Measurements from ENCODE around the gene BLZF1. TPM values are rescaled to one million over a fixed set of nuclear protein-coding genes. Genes with fewer than 3 reads are reported as not detected.
"Not testable (repeated sequence)": the region's sequence is repeated elsewhere in the genome, so short reads cannot be mapped to it uniquely, and the experiment has no call there.

Gene BLZF1
- polyA plus RNA-seq, 1 experiment = 7.7 TPM

- Histone ChIP-seq H3K36me3 (ENCODE audit: control insufficient read depth, insufficient read depth, low read length) (peaks cover 3% of the 10 kb centered on the region), H3K27me3 (ENCODE audit: control insufficient read depth, insufficient read depth, low read length) (no peaks in the 10 kb centered on the region), H3K4me3 (ENCODE audit: low read depth, low read length) (no peak overlapping the region)
- CTCF ChIA-PET = no interaction called here
- no peak for DNase-seq (ENCODE audit: low read depth)
- TF ChIP-seq, protein P1, sequence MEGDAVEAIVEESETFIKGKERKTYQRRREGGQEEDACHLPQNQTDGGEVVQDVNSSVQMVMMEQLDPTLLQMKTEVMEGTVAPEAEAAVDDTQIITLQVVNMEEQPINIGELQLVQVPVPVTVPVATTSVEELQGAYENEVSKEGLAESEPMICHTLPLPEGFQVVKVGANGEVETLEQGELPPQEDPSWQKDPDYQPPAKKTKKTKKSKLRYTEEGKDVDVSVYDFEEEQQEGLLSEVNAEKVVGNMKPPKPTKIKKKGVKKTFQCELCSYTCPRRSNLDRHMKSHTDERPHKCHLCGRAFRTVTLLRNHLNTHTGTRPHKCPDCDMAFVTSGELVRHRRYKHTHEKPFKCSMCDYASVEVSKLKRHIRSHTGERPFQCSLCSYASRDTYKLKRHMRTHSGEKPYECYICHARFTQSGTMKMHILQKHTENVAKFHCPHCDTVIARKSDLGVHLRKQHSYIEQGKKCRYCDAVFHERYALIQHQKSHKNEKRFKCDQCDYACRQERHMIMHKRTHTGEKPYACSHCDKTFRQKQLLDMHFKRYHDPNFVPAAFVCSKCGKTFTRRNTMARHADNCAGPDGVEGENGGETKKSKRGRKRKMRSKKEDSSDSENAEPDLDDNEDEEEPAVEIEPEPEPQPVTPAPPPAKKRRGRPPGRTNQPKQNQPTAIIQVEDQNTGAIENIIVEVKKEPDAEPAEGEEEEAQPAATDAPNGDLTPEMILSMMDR (IDR thresholded peaks at IDR 0.05; ENCODE audit: insufficient read depth, low read depth, low read length) = no peak
- POLR2A ChIA-PET = interaction anchor here (0.5 kb wide), 1 partner anchor 10 kb away, joined by 10 read pairs; no protein-coding TSS in a partner anchor
Measured at GRCh38 chr1:169383449-169383848, 15.5 kb downstream of the BLZF1 start.

- Histone ChIP-seq H3K36me3 (ENCODE audit: control insufficient read depth, insufficient read depth, low read length) (peaks cover 7% of the 10 kb centered on the region), H3K27me3 (ENCODE audit: control insufficient read depth, insufficient read depth, low read length) (no peaks in the 10 kb centered on the region), H3K4me3 (ENCODE audit: low read depth, low read length) (no peak overlapping the region)
- CTCF ChIA-PET = no interaction called here
- POLR2A ChIA-PET = no interaction called here
- DNase-seq (ENCODE audit: low read depth) = no peak
- TF ChIP-seq, protein P1 (IDR thresholded peaks at IDR 0.05; ENCODE audit: insufficient read depth, low read depth, low read length) = no peak
Measured at GRCh38 chr1:169387399-169387798, 19.4 kb downstream of the BLZF1 start.

GRCh38 chr1:169390303-169390702 is 22.3 kb downstream of the BLZF1 start:
- DNase-seq (ENCODE audit: low read depth) = no peak
- TF ChIP-seq, protein P1 (IDR thresholded peaks at IDR 0.05; ENCODE audit: insufficient read depth, low read depth, low read length) = no peak
- Histone ChIP-seq H3K4me3 (ENCODE audit: low read depth, low read length) (no peak overlapping the region), H3K36me3 (ENCODE audit: control insufficient read depth, insufficient read depth, low read length) (peaks cover 4% of the 10 kb centered on the region), H3K27me3 (ENCODE audit: control insufficient read depth, insufficient read depth, low read length) (no peaks in the 10 kb centered on the region)
- ChIA-PET POLR2A (interaction anchor here (0.6 kb wide), 1 partner anchor 121 kb away, joined by 3 read pairs; no protein-coding TSS in a partner anchor), CTCF (no interaction called here)

- H3K36me3 ChIP-seq (ENCODE audit: control insufficient read depth, insufficient read depth, low read length) = peaks cover 3% of the 10 kb centered on the region; the same call in 1 of the 2 replicates
- no peaks in the 10 kb centered on the region for H3K27me3 ChIP-seq (ENCODE audit: control insufficient read depth, insufficient read depth, low read length)
- POLR2A ChIA-PET = no interaction called here
- TF ChIP-seq, protein P1 (IDR thresholded peaks at IDR 0.05; ENCODE audit: insufficient read depth, low read depth, low read length) = no peak
- no peak for DNase-seq (ENCODE audit: low read depth)
- CTCF ChIA-PET = no interaction called here
- H3K4me3 ChIP-seq (ENCODE audit: low read depth, low read length) = no peak overlapping the region
Measured at GRCh38 chr1:169392406-169392805, 24.4 kb downstream of the BLZF1 start.

DNA sequence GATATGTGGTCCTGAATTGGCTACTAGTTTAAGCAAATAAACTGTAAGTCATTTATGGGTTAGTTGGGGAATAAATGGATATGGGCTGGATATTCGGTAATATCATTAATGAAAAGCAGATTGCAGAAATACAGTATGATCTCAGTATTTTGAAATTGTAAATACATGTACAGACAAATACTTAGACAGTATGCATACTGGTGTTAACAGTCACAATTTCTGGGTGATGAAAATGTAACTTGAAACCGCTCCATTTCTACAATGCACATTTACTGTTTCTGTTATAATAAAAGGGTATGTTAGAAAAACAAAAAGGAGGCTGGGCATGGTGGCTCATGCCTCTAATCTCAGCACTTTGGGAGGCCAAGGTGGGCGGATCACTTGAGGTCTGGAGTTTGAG is 28.0 kb downstream of the BLZF1 start:
- POLR2A ChIA-PET = no interaction called here
- no peaks in the 10 kb centered on the region for H3K27me3 ChIP-seq (ENCODE audit: control insufficient read depth, insufficient read depth, low read length)
- CTCF ChIA-PET = interaction anchor here (1.0 kb wide), 1 partner anchor 15 kb away, joined by 4 read pairs; no protein-coding TSS in a partner anchor
- no peak overlapping the region for H3K4me3 ChIP-seq (ENCODE audit: low read depth, low read length)
- H3K36me3 ChIP-seq (ENCODE audit: control insufficient read depth, insufficient read depth, low read length) = peaks cover 2% of the 10 kb centered on the region; the same call in 1 of the 2 replicates
- TF ChIP-seq, protein P1 (IDR thresholded peaks at IDR 0.05; ENCODE audit: insufficient read depth, low read depth, low read length) = no peak
- no peak for DNase-seq (ENCODE audit: low read depth)

- POLR2A ChIA-PET; DNase-seq (ENCODE audit: low read depth); H3K27me3 ChIP-seq (ENCODE audit: control insufficient read depth, insufficient read depth, low read length); H3K4me3 ChIP-seq (ENCODE audit: low read depth, low read length); H3K36me3 ChIP-seq (ENCODE audit: control insufficient read depth, insufficient read depth, low read length); CTCF ChIA-PET: not testable (repeated sequence)
Measured at GRCh38 chr1:169402578-169402977, 34.6 kb downstream of the BLZF1 start.

- H3K4me3 ChIP-seq (ENCODE audit: low read depth, low read length); DNase-seq (ENCODE audit: low read depth); POLR2A ChIA-PET; H3K27me3 ChIP-seq (ENCODE audit: control insufficient read depth, insufficient read depth, low read length); H3K36me3 ChIP-seq (ENCODE audit: control insufficient read depth, insufficient read depth, low read length); CTCF ChIA-PET: not testable (repeated sequence)
Measured at GRCh38 chr1:169408340-169408739, 40.3 kb downstream of the BLZF1 start.

Measured in BJ (cell line).